Measurements from ENCODE around the gene ARID3A.
"Not testable (repeated sequence)": the region's sequence is repeated elsewhere in the genome, so short reads cannot be mapped to it uniquely, and the experiment has no call there.

The ARID3A gene, protein sequence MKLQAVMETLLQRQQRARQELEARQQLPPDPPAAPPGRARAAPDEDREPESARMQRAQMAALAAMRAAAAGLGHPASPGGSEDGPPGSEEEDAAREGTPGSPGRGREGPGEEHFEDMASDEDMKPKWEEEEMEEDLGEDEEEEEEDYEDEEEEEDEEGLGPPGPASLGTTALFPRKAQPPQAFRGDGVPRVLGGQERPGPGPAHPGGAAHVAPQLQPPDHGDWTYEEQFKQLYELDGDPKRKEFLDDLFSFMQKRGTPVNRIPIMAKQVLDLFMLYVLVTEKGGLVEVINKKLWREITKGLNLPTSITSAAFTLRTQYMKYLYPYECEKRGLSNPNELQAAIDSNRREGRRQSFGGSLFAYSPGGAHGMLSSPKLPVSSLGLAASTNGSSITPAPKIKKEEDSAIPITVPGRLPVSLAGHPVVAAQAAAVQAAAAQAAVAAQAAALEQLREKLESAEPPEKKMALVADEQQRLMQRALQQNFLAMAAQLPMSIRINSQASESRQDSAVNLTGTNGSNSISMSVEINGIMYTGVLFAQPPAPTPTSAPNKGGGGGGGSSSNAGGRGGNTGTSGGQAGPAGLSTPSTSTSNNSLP

DNA sequence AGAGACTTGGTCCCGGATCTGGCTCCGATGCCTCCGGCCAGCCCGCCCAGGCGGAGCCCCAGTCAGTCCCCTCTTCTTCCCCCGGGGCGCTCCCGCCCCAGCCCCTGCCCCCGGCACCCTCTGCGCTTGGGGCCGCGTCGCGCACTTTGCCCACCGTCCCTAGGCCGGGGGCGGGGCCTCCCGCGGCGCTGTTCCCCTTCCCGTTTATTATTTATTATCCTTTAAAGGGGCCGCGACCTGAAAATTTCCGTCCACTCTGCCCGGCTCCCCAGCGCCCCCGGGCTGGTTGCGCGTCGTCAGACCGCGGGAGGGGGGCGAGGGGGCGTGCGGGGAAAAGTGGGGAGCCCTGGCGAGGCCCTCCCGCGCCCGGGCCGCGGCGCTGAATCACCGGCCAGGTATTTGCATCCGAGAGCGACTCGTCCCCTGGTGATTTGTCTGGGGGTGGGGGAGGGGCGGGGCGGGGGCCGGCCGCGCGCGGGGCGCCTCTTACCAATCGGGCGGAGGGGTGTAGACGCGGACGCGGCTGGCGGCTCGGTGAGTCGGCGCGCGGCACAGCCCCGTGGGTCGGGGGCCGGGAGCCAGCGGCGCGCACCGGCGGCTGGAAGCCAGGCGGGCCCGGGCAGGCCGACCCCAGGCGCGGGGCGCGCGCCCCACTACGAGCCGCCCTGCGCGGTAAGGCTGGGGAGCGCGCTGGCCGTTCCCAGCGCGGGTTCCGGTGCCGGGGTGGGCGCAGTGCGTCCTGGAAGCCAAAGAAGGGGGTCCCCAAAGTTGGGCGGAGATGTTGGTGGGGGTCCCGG, at the start of gene ARID3A:
Gene ARID3A, plus strand, starts transcription at position 510 of the 797 bp plus-strand sequence. CDS start 3,494 bp downstream, outside the sequence.
- DNase-seq = peak; percentile 69

DNA sequence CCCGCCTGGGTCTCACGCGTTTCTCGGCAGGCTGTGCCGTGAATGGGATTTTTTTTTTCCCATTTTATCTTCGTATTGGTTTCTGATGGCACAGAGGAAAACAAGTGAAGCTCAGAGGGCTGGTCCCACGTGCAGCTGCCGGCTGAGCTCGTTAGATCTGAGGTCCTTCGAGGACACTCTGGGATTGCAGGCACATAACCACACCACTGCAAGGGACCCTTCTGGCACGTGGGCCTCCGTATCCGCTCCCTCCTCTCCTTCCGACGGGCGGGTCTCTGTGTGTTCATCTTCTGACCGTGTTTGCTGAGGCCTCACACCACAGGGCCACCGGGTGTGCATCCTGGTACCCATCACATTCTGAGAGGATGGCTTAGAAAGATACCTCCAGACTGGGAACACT, 49.7 kb upstream of the ARID3A start:
- no peak for DNase-seq

DNA sequence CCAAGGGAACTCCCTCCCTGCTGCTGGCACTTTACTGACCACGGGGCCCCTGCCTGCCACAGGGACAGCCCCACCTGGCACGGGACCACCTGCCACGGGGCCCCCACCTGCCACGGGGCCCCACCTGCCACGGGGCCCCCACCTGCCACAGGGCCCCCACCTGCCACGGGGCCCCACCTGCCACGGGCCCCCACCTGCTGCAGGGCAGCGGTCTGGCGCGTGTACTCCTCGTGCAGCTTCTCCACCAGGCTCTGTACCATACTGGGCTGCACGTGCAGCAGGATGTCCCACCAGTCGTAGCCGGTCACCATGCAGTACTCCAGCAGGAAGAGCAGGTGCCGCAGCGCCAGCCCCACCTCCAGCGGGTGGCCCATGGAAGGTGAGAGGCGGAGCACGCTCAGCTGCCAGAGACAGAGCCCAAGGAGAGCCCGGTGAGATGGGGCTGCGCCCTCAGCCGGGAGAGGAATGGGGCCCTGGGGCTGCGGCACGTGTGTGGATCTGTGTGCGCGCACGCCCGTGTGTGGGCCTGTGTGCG, 49.0 kb upstream of the ARID3A start:
- DNase-seq = no peak

DNA sequence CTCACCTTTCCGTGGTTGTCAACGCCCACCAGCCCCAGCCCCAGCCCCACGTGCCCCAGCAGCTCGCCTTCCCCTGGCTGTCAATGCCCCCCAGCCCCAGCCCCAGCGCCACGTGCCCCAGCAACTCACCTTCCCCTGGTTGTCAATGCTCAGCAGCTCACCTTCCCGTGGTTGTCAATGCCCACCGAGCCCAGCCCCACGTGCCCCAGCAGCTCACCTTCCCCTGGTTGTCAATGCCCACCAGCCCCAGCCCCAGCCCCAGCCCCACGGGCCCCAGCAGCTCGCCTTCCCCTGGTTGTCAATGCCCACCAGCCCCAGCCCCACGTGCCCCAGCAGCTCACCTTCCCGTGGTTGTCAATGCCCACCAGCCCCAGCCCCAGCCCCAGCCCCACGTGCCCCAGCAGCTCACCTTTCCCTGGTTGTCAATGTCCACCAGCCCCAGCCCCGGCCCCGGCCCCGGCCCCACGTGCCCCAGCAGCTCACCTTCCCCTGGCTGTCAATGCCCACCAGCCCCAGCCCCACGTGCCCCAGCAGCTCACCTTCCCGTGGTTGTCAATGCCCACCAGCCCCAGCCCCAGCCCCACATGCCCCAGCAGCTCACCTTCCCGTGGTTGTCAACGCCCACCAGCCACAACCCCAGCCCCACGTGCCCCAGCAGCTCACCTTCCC, 47.7 kb upstream of the ARID3A start:
- not testable (repeated sequence) for DNase-seq

DNA sequence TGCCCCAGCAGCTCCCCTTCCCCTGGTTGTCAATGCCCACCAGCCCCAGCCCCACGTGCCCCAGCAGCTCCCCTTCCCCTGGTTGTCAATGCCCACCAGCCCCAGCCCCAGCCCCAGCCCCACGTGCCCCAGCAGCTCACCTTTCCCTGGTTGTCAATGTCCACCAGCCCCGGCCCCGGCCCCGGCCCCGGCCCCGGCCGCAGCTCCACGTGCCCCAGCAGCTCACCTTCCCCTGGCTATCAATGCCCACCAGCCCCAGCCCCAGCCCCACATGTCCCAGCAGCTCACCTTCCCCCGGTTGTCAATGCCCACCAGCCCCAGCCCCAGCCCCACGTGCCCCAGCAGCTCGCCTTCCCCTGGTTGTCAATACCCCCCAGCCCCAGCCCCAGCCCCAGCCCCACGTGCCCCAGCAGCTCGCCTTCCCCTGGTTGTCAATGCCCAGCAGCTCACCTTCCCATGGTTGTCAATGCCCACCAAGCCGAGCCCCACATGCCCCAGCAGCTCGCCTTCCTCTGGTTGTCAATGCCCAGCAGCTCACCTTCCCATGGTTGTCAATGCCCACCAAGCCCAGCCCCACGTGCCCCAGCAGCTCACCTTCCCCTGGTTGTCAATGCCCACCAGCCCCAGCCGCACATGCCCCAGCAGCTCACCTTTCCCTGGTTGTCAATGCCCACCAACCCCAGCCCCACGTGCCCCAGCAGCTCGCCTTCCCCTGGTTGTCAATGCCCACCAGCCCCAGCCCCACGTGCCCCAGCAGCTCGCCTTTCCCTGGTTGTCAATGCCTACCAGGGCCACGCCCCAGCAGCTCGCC, 46.9 kb upstream of the ARID3A start:
- DNase-seq = not testable (repeated sequence)

DNA sequence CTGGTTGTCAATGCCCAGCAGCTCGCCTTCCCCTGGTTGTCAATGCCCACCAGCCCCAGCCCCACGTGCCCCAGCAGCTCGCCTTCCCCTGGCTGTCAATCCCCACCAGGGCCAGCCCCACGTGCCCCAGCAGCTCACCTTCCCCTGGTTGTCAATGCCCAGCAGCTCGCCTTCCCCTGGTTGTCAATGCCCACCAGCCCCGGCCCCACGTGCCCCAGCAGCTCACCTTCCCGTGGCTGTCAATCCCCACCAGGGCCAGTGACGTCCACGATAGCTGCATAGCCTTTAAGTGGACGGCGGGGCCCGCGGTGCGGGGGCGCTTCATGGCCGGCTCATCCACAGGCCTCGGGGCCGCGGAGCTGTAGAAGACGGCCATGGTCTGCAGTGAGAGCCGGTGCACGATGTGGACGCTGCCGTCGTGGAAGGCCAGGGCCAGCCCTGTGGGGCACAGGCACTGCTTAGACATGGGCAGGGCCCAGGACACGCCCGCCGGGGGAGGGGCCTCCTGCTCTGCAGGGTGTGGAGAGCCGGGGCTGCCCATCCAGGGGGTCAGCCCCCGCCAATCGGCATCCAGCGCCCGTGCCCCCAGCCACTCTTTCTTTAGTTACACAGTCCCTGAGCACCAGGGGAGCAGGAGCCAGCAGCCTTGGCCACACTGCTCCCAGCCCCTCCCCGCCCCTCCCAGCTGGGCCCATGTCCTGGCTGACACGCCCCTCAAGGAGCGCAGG, 46.0 kb upstream of the ARID3A start:
- no peak for DNase-seq

DNA sequence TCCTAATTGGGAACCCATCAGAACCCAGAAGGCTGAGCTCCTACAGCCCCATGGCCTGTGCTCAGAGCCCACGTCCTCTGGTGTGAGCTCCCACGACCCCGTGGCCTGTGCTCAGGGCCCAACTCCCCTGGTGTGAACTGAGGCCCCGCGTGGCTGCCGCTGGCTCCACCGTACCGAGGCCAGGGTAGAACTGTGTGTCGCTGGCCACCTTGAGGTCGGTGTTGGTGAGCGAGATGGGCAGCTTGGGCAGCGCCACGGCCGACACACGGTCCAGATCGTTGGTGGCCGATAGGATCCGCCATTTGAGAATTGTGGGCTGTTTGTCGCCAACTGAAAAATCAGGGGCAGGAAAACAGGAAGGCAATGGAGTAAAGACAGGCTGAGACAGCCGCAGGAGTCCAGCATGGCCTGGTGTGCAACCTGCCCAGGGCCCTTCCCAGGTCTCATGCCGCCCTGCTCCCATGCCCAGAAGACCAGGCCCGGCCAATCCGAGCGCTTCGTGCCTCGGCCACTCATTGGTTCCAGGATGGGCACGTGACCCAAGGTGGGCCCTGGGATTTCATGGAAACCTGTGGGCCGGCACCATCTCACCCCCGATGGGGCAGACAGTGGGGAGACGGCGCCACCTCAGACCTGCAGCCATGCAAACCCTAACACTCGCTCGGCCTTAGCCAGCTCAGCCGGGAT, 44.3 kb upstream of the ARID3A start:
- no peak for DNase-seq

DNA sequence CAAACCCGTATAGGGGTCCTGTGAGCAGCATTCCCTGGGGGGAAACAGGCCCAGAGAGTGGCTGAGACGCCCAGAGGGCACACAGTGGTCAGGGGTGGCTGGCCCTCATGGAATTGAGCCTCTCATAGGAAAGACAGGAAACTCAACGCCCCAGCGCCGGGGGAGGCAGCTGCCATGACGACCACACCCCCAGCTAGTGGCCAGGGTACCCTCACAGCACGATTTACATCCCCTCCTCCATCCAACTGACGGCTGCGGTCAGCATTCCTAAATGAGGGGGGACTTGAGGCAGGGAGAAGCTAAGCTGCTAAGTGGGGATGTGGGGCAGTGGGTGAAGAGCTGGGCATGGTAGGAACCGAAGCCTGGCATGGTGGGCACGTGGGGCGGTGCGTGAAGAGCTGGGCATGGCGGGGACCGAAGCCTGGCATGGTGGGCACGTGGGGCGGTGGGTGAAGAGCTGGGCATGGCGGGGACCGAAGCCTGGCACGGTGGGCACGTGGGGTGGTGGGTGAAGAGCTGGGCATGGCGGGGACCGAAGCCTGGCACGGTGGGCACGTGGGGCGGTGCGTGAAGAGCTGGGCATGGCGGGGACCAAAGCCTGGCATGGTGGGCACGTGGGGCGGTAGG, 42.9 kb upstream of the ARID3A start:
- DNase-seq = no peak

DNA sequence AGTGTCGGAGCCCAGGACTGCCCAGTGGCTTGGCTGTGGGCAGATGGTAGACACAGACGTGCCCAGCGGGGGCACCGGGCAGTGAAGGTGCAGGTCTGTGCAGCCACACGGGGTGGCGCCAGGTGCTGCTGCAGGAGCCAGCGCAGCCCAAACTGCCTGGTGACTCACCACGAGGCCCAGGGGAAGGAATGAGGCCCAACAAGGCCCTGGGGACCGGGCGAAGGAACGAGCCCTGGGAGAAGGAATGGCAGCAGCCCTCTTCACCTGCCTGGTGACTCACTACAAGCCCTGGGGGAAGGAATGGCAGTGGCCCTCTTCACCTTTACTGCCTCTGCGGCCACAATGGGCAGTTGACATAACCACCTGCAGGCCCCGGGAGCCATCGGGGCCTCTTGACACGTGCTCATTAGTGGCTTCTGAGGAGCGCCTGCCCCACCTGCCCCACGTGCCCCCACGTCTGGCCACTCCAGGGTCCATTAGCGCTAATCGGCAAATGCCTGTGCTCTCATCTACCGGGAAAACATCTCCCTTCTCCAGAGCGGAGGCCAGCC, 42.1 kb upstream of the ARID3A start:
- no peak for DNase-seq

DNA sequence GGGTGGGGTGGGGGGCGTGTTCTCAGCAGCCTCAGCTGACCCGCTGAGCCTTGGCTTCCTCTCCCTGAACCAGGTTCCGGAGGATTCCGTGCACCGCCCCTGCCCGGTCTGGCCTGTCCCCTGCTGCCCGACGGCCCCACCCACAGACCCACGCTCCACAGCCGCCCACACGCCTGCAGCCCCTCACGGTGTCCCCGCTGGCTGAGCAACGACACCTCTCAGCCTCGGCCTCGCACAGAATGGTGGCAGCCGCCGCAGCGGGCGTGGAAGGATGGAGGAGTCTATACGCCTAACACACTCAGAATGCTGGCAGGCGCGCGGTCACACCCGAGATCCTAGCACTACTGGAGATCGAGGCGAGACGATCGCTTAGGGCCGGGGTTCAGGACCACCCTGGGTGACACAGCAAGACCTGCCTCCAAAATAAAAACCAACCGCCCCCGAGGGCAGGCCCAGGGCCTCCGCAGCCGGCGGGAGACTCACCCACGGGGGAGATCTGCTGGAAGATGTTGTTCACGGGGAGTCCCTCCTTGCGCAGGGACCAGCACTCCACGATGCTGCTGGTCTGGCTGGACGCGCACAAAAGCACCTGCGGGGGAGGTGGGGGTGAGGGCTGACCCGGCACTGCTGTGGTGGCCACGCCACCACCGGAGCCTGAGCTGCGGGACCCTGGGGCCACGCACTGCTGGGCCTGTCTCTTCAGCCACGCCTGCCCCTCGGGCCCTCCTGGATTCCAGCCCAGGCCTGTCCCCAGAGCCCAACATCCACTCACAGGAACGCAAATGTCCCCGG, 41.2 kb upstream of the ARID3A start:
- no peak for DNase-seq

DNA sequence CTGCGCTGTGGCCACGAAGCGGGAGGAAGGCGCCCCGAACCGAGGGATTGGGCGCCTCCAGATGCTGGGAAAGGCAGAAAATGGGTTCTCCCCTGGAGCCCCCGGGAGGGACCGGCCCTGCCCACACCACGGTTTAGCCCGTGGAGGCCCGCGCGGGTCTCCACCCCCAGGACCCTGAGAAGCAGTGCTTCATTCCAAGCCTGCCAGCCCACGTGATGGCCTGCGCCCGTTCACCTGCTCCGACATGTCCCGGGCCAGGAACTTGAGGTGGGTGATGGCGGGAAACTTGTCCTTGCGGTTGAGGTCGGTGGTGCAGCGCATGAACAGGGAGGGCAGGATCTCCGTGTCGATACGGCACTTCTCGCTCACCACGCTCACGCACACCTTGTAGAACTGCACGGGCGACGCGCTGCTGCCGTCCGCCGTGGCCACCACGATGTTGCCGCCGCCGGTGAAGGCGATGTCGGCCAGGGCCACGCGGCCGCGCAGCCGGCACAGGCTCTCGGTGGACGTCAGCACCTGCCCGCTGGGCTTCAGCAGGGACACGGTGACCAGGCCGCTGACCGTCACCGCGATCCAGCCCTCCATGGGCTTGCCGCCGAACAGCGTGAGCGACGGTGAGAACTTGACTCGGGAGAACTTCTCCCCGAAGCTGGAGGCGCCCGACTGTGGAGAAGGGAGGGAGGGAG, 40.2 kb upstream of the ARID3A start:
- DNase-seq = no peak

DNA sequence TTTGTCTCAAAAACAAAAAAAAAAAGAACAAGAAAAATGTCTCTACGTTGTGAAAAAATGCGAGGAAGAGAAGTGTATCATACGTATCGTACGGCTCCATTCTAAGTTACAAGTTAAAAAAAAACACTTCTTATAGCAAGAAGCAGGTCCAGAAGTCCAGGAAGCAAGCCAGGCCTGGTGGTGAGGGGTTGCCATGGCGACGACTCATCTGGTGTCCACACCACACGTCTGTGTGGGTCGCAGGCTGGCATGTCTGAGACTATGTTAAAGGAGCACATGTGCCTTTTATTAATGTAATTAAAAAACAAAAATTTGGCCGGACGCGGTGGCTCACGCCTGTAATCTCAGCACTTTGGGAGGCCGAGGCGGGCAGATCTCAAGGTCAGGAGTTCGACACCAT, 38.8 kb upstream of the ARID3A start:
- DNase-seq = no peak

DNA sequence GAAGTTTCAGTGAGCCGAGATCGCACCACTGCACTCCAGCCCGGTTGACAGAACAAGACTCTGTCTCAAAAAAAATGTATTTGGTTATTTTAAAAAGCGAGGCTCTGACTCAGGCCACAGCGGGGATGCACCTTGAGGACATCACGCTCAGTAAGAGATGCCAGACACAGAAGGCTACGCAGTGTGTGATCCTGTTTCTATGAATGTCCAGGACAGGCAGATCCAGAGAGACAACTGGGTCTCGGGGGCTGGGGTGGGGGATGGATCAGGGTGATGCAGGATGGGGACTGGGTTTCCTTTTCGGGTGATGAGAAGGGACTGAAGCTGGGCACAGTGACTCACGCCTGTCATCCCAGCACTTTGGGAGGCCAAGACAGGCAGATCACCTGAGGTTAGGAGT, 38.2 kb upstream of the ARID3A start:
- no peak for DNase-seq

DNA sequence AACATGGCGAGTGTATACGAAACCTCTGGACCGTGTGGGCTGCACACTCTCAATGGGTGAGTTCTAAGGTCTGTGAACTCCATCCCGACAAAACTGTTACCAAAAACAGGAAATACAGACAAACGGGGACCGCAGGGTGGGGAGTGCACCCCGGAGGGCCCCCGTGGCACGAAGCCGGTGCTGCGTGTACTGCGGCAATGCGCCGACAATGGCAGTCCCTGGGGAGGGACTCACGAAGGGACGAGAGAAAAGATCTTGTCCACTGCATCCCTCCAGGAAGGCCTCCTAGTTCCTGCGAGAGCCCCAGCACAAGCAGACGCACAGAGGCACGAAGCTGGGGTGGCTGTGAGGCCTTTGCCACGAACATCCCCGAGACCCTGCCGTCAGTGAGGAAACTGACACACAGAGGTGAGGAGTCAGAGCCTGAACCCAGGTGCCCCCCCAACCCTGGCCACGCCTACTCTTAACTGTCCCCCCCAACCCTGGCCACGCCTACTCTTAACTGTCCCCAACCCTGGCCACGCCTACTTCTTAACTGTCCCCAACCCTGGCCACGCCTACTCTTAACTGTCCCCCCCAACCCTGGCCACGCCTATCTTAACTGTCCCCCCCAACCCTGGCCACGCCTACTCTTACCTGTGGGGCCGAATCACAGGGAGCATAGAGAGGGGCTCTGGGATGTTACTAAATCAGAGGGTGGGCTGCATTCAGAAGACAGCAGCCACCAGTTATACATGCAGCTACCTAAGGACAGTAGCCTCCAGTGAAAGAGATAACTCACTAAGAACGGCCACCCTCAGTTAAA, 37.1 kb upstream of the ARID3A start:
- no peak for DNase-seq

DNA sequence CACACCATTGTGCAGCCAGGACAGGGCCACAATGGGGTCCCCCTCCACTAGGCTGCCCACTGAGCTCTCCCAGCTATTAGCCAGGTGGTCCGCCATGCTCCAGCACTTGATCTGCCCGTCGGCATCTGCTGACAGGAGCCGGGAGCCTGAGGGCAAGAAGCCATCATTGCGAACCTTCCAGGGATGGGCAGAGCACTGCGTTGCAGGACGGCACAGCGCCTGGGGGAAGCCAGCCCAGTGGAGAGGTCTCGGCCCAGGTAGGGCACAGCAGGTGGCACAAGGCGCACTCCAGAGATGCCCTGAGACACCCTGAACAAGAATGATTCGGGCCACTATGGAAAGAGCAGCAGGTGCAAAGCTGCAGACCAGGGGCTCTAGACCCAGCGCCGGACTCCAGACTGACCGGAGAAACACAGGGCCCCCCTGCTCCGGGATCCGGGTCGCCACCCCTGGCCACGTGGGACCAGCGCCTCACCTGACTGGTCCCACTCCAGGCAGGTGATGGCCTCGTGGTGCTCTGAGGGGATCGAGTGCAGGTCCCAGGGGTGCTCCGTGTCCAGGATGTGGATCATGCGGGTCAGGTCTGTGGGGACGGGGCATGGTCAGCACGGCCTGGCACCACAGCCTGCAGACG, 36.1 kb upstream of the ARID3A start:
- no peak for DNase-seq

DNA sequence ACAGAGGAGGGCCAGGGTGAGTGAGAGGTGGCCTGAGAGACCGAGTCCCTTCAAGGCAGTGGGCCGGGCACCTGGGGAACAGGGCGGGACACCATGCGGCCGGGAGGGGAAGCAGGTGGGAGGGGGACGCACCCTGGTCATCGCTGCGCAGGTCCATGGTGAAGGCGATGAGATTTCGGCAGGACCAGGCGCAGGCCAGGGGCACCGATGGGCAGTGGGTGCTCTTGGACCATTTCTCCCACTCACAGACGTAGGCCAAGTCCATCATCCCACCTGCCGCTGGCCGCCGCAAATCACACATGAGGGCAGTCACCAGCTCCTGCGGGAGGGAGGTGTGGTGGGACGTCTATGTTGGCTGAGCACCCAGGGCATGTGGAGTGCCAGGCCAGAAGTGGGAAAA, 35.0 kb upstream of the ARID3A start:
- no peak for DNase-seq

Measured in CD4-positive, alpha-beta T cell treated with Interleukin-4 for 4 hours (primary cell).